Stimulated activated CD8-positive, alpha-beta memory T cell treated with anti-CD3 and anti-CD28 coated beads, Interleukin-4, amount 100 ng/mL, for 1 hour (primary cell): ENCODE measurements around the gene PIK3CB.
"Not testable (repeated sequence)": the region's sequence is repeated elsewhere in the genome, so short reads cannot be mapped to it uniquely, and the experiment has no call there.

Source experiments
- DNase-seq, 2 donors: peaks; one replicate each; pipeline ENCODE4 v3.0.0-alpha.2; 2020; ENCODE audit warnings: low read depth in 2 of 2, low spot score in 1 of 2

The PIK3CB gene

GRCh38 chr3:138809500-138810256 is 25.1 kb downstream of the PIK3CB start:
- no peak for DNase-seq

DNA sequence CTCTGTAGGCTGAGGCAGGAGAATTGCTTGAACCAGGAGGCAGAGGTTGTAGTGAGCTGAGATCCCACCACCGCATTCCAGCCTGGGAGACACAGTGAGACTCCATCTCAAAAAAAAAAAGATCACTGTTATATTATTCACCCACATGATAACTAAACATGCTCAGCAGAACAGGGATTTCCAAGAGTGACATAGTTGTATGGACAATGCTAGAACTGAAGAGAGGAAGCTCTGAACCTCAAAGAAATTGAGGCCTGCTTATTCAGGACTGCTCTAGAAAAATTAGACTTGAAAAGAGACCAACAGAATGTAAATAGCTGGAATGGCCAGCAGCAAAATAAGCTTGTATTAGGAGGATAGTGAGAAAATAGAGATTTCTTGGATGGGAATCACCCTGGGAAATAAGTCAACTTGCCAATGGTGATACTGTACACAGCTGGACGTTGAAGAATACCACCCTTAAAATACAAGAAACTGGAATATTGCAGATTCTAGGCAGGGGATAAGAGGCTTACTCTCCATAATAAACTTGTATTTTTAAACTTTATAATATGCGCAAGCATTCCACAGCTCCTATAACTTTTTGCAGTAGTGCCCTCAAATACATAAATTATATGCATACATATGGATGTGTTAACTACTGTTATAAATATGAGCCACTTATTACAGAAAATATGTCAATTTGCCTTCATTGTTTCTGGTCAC is 28.2 kb downstream of the PIK3CB start:
- no peak for DNase-seq

DNA sequence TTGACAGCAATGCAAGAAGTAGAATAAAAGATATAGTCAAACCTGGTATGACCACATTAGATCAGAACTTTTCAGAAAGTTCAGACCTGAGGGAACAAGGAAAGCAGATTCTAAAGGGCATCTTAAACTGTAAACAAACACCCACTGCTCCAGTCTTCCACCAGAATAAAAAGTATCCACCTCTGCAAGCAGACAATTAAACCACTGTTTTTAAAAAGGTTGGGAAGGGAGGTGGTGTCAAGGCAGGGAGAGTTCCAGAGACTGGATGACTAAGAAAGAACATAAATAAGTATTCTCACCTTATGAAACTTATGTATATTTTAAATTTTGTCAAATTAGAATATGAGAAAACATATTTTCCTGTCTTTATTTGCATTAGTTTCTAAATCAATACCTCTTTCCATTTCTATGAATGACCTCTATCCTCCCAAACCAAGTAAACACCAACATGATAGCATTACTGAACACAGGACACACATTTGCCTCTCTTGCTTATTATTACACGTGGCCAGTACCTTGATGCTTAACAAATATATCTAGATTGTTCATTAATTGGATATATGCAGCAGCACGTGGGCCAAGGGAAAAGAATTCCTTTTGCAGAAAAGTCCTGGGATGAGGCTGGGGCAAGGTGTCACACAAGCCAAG is 31.6 kb downstream of the PIK3CB start:
- DNase-seq = no peak

DNA sequence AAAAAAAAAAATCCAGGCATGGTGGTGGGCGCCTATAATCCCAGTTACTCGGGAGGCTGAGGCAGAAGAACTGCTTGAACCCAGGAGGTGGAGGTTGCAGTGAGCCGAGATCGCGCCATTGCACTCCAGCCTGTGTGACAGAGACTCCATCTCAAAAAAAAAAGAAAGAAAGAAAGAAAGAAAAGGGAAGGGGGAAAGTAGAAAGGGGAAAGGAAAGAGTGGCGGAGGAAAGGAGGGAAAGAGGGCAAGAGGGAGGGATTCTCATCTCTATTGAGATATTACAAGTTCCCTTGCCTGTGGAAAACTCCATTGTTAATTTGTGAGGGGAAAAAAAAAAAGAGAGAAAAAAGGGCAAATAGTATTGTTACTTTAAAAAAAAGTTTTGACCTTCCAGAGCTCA is 32.5 kb downstream of the PIK3CB start:
- not testable (repeated sequence) for DNase-seq

- no peak for DNase-seq
Observed at GRCh38 chr3:138801792-138802191, 32.9 kb downstream of the PIK3CB start.

DNA sequence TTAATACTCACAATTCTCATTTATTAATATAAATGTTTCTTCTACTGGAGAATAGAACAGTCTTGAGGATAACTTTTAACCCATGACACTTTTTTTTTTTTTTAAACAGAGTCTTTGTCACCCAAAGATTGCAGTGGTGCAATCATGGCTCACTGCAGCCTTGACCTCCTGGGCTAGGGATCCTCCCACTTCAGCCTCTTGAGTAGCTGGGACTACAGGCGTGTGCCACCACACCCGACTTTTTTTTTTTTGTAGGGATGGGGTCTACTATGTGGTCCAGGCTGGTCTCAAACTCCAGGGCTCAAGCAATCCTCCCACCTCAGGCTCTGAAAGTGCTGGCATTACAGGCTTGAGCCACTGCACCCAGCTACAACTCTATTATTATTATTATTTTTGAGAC is 34.5 kb downstream of the PIK3CB start:
- DNase-seq = no peak

DNA sequence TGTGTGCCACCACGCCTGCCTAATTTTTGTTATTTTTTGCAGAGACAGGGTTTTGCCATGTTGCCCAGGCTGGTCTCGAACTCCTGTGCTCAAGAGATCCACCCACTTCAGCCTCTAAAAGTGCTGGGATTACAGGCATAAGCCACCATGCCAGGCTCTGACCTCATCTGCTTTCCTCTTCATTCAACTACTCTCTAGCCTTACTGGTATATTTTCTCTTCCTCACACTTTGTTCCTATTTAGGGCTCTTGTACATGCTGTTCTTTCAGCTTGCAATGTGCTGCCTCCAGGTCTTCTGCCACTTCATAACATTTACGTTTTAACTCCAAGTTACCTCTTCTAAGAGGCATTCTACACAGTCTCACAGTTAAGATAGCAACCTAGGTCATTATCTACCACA is 34.9 kb downstream of the PIK3CB start:
- DNase-seq = no peak

- no peak for DNase-seq
Observed at GRCh38 chr3:138797508-138798038, 37.2 kb downstream of the PIK3CB start.

- DNase-seq = no peak
Observed at GRCh38 chr3:138796761-138797160, 38.0 kb downstream of the PIK3CB start.

- no peak for DNase-seq
Observed at GRCh38 chr3:138786788-138787271, 47.9 kb downstream of the PIK3CB start.

DNA sequence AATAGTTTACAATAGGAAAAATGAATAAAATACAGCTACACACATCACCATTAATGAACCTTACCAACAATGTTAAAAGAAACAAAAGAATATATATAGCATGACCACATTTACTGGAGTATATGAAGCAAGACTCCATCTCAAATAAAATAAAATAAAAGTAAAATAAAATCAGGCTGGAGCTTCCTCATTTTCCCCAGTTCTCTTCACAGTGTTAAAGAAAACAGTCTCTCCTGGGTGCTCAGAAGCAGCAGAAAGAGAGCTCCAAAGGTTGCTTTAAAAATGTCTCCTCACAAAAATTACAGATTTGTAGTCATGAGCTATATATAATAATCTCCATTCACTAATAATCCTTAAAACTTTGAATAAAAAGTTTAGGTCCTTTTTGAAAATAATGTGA is 48.8 kb downstream of the PIK3CB start:
- DNase-seq = no peak

- DNase-seq = not testable (repeated sequence)
Observed at GRCh38 chr3:138785362-138785857, 49.3 kb downstream of the PIK3CB start.

GRCh38 chr3:138782755-138783154 is 52.0 kb downstream of the PIK3CB start:
- no peak for DNase-seq

GRCh38 chr3:138781012-138781470 is 53.7 kb downstream of the PIK3CB start:
- DNase-seq = peak in 1 of 2 donors; percentile 6

DNA sequence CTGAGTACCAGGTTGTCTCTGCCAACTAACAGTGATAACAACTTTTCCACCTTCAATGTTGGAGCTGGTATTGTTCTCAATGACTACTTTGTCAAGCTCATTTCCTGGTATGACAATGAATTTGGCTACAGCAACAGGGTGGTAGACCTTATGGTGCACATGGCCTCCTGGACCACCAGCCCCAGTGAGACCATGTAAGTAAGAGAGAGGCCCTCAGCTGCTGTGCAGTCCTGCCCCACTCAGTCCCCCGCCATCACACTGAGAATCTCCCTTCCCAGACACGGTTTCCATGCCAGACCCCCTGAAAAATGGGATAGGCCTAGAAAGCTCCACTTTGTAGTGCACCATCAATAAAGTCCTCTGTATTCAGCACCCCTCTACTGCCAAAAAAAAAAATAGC is 56.1 kb downstream of the PIK3CB start:
- no peak for DNase-seq

GRCh38 chr3:138776961-138777360 is 57.8 kb downstream of the PIK3CB start:
- DNase-seq = no peak

DNA sequence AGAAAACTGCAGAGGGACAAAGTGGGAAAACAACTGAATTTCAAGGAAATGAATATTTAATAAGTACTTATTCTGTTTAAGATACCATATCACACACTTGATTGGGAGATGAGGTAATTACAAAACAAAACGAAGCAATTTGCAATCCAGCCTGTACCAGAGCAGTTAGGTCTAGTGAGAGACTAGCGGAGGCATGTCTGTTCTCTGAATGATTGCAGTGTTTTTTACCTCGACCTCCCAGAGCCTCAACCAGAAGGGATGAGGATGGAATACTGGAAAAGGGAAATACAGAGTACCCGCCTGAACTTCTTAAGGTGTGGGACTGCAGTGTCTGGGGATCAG is 59.5 kb downstream of the PIK3CB start:
- DNase-seq = no peak

GRCh38 chr3:138774529-138775253 is 60.0 kb downstream of the PIK3CB start:
- no peak for DNase-seq

DNA sequence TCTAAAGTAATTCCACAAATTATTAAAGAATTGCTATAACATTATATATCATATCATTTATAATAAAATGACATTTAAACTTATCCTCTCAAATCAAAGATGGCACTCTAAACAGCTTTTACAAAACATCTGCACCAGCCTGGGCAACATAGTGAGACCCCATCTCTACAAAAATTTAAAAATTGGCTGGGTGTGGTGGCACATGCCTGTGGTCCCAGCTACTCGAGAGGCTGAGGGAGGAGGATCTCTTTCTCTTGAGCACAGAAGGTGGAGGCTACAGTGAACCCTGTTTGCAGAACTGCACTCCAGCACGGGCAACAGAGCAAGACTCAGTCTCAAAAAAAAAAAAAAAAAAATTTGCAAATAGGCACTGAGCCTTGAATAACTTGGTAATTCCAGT is 63.1 kb downstream of the PIK3CB start:
- DNase-seq = no peak

GRCh38 chr3:138769616-138770015 is 65.1 kb downstream of the PIK3CB start:
- DNase-seq = no peak

- no peak for DNase-seq
Observed at GRCh38 chr3:138768946-138769345, 65.8 kb downstream of the PIK3CB start.
